Fibroblast of skin of right quadriceps (primary cell): ENCODE measurements around the gene TPR.
A peak's percentile ranks its signal among the peaks of the same experiment; 100 is the strongest.
"Not testable (repeated sequence)": the region's sequence is repeated elsewhere in the genome, so short reads cannot be mapped to it uniquely, and the experiment has no call there.

Experiments
- DNase-seq: peaks from one replicate; pipeline ENCODE4 v3.0.0-alpha.2; 2013

TPR gene

DNA sequence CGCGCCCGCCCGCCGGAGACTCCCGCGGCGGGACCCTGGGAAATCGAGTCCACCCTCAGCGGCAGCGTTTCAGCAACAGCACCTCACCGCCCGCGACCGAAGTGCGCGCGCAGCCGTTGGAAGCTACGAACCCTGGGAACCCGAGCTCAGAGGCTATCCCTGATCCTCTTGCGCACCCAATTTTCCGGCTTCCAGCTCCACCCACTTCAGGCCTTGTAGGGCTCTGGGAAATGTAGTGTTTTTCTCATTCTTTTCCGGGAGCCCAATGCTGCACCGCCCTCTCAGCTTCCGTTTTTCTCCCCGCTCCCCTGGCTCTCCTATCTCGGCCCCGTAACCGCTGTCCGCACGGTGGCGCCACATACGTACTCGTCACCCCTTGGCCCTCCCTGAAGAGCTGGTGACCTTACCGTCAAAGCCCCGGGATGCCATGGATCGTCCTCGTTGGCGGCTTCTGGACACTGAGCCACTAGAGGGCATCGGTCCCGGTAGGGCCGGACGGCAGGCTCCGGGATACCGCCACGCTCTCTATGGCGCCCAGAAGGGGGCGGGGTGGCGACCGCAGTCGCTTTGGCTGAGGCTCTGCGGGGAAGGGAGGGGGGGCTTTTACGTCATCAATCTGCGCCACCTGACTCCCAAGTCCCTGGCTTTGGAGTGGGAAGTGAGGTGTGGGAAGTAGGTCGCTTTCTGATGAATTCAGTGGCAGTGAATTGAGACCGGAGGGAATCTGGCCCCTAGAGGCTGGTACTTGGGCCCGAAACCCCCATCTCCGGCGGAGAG lies at the start of gene TPR, which contains the start of gene ODR4:
Gene TPR, minus strand, starts transcription at position 102 of the 777 bp plus-strand sequence. CDS start 225 bp downstream, outside the sequence.
Gene ODR4, plus strand, starts transcription at position 687 of the 777 bp plus-strand sequence. CDS start 3,948 bp downstream, outside the sequence.
- DNase-seq = peak; percentile 99

DNA sequence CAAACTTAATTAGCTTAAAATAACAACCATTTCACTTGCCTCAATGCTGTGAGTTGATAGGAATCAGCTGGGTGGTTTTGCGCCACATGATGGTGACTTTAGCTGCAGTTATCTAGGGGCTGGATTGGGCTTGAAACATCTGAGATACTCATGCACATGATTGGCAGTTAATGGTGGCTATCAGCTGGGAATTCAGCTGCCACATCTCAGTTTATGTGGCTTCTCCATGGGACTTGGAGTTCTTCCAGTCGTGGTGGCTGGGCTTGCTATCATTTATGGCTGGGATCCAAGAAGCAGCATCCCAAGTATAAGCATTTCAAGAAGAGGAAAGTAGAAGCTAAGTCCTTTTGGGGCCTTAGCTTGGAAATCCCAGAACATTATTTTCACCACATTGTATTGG lies 49.5 kb upstream of the TPR start:
- DNase-seq = peak; percentile 8

GRCh38 chr1:186421446-186421845 lies 46.4 kb upstream of the TPR start:
- DNase-seq = no peak

DNA sequence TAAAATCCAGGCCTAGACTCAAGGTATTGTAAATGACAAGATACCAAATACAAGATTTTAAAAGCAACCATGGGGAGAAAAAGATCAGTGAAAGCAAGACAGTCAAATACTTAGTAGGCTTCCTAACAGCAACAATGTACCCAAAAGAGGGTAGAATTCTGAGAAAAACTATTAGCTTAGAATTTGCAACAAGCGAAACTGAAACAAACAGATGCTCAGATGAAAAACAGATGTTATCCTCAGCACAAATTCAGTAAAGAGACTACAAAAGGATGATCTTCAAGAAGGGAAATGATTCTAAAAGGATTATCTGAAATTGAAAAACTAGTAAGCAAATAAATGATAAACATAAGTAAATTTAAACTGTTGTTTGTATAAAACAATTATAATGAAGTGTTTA lies 45.9 kb upstream of the TPR start:
- DNase-seq = peak; percentile 4

GRCh38 chr1:186420311-186420710 lies 45.3 kb upstream of the TPR start:
- peak; percentile 11 for DNase-seq

- DNase-seq = no peak
Measured at GRCh38 chr1:186418503-186418902, 43.5 kb upstream of the TPR start.

GRCh38 chr1:186413319-186413718 lies 38.3 kb upstream of the TPR start:
- DNase-seq = peak; percentile 5

DNA sequence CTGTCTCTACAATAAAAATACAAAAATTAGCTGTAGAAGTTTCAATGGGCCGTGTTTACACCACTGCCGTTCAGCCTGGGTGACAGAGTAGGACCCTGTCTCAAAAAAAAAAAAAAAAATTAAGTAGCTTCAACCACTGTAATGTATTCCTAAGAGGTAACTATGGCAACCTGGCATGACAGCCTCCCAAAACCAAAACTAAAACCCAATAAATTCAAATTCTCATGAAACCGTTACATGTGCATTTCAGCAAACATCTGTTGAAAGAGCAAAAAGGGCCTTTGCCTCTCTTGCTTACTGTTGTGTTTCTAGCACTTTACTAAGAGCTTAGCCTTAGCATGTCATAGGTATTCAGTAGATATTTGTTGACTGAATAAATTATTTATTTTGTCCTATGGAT lies 34.0 kb upstream of the TPR start:
- DNase-seq = no peak

- peak; percentile 70 for DNase-seq
Measured at GRCh38 chr1:186404454-186405051, 29.5 kb upstream of the TPR start.

DNA sequence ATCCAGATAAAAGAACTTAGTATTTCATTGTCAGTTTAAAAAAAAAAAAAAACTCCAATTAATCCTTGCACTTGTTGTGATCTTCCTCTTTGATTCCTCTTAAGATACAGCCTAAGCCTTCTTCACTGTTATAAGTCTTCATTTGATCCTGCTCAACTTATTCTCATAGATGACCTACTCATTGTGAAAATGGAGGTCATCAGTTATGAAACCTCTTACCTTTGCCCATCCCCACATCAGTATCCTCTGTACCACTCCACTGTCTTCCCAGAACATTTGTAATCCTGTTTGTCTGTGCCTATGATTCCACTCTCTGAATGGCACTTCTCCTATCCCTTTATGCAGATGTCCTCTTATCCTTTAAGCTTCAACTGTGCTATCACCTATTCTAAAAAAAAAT lies 28.6 kb upstream of the TPR start:
- no peak for DNase-seq

DNA sequence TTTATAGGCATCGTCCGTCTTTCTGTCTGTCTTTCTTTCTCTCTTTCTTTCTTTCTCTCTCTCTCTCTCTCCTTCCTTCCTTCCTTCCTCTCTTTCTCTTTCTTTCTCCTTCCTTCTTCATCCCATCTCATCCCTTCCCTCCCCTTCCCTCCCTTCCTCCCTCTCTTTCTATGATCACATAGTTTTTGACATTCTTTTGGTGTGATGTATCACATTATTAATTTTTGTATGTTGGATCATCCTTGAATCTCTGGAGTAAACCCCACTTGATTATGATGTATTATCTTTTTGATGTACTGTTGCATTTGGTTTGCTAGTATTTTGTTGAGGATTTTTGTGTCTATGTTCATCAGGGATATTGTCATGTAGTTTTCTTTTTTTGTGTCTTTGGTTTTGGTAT lies 26.4 kb upstream of the TPR start:
- peak; percentile 23 for DNase-seq

- DNase-seq = not testable (repeated sequence)
Measured at GRCh38 chr1:186392711-186393110, 17.7 kb upstream of the TPR start.

DNA sequence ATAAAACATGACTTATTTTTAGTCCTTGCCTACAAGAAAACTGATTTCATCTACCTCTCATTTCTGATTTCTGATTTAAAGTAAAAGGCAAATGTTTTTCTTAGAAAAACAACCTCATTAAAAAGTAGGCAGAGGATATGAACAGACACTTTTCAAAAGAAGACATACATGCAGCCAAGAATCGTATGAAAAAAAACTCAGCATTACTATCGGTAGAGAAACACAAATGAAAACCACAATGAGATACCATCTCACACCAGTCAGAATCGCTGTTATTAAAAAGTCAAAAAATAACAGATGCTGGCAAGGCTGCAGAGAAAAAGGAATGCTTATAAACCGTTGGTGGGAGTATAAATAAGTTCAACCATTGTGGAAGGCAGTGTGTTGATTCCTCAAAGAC lies 16.8 kb upstream of the TPR start:
- DNase-seq = no peak

- no peak for DNase-seq
Measured at GRCh38 chr1:186390925-186391324, 15.9 kb upstream of the TPR start.

- no peak for DNase-seq
Measured at GRCh38 chr1:186386725-186387383, 11.8 kb upstream of the TPR start.

GRCh38 chr1:186375929-186376319 lies 871 bp upstream of the TPR start:
- no peak for DNase-seq

- DNase-seq = no peak
Measured at GRCh38 chr1:186374303-186375151, 526 bp downstream of the TPR start.

DNA sequence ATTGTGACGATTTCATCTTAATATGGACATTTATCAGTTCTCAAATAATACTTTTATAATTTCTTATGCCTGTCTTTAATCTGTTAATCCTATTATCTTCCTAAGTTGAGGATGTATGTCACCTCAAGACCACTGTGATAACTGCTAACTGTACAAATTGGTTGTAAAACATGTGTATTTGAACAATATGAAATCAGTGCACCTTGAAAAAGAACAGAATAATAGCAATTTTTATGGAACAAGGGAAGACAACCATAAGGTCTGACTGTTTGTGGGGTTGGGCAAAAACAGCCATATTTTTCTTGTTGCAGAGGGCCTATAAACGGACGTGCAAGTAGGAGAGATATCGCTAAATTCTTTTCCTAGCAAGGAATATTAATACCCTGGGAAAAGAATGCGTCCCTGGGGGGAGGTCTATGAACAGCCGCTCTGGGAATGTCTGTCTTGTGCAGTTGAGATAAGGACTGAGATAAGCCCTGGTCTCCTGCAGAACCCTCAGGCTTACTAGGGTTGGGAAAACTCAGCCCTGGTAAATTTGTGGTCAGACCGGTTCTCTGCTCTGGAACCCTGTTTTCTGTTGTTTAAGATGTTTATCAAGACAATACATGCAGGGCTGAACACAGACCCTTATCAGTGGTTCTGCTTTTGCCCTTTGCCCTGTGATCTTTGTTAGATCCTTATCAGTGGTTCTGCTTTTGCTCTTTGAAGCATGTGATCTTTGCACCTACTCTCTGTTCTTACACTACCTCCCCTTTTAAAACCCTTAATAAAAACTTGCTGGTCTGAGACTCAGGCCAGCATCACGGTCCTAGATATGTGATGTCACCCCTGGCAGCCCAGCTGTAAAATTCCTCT lies 27.0 kb downstream of the TPR start:
- not testable (repeated sequence) for DNase-seq

GRCh38 chr1:186340772-186341171 lies 34.3 kb downstream of the TPR start:
- no peak for DNase-seq

DNA sequence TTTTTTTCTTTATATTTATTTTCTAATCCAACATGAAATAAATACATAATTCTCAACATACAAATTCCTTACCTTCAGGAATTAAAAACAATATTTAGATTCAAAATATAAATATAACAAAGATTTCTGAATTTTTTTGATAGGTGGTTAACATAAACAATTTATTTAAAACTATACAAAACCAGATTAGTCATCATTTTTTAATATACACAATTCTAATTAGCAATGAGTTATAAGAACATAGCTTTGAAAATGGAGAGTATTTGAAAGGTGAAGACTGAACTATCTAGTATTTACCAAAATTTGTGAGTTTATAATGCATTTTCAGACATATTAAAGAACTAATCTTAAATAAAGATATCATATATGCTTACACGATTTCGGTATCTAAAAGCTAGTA lies 37.5 kb downstream of the TPR start:
- no peak for DNase-seq

DNA sequence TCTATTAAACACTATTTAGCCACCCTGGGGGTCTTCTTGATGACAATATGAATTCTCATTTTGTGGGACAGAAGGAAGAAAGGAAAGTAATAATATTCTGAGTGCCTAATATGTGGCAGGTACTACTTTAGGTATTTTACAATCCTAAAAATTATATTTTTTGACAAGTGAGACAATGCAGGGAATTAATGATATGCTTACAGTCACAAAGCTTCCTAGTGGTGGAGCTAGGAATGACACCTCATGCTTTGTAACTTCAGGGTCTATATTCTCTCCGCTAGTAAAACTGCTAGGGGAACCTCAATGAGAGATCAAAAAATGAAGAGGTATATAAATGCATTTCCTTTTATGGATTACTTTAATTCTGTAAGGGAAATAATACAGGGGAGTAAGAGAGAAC lies 44.3 kb downstream of the TPR start:
- DNase-seq = no peak

GRCh38 chr1:186327331-186327730 lies 47.7 kb downstream of the TPR start:
- no peak for DNase-seq
